DLD1 (cell line): ENCODE data around the gene UBASH3A.

Source experiments
- in situ Hi-C: cut with HindIII; loops from 2 replicates; pipeline ENCODE4 v1.10.0; 2017; ENCODE audit warnings: low sequenced_read_pairs

UBASH3A gene

GRCh38 chr21:42427809-42428419, 24.2 kb downstream of the UBASH3A start:
- in situ Hi-C loops, result loop anchor here (10.0 kb wide), 1 partner anchor 263 kb away; no protein-coding TSS in a partner anchor

- in situ Hi-C loops, result loop anchor here (10.0 kb wide), 1 partner anchor 264 kb away; no protein-coding TSS in a partner anchor
These were observed 25.3 kb downstream of the UBASH3A start for GRCh38 chr21:42429021-42429420.

GRCh38 chr21:42429856-42430255, 26.2 kb downstream of the UBASH3A start:
- in situ Hi-C loops, result loop anchor here (10.0 kb wide), 1 partner anchor 265 kb away; no protein-coding TSS in a partner anchor

- in situ Hi-C loops, result no loop called here
These were observed 26.8 kb downstream of the UBASH3A start for GRCh38 chr21:42430521-42430920.

GRCh38 chr21:42431196-42431595, 27.5 kb downstream of the UBASH3A start:
- in situ Hi-C loops, result no loop called here

GRCh38 chr21:42432695-42433094, 29.0 kb downstream of the UBASH3A start:
- in situ Hi-C loops, result no loop called here

- in situ Hi-C loops, result no loop called here
These were observed 30.3 kb downstream of the UBASH3A start for GRCh38 chr21:42433946-42434551.

- in situ Hi-C loops, result no loop called here
These were observed 31.2 kb downstream of the UBASH3A start for GRCh38 chr21:42434884-42435283.

- in situ Hi-C loops, result no loop called here
These were observed 31.7 kb downstream of the UBASH3A start for GRCh38 chr21:42435401-42435800.

- in situ Hi-C loops, result no loop called here
These were observed 32.1 kb downstream of the UBASH3A start for GRCh38 chr21:42435833-42436232.

- in situ Hi-C loops, result no loop called here
These were observed 33.2 kb downstream of the UBASH3A start for GRCh38 chr21:42436914-42437313.

GRCh38 chr21:42437786-42438185, 34.1 kb downstream of the UBASH3A start:
- in situ Hi-C loops, result no loop called here

GRCh38 chr21:42438316-42439205, 34.9 kb downstream of the UBASH3A start:
- in situ Hi-C loops, result no loop called here

- in situ Hi-C loops, result no loop called here
These were observed 35.8 kb downstream of the UBASH3A start for GRCh38 chr21:42439284-42440186.

GRCh38 chr21:42440187-42440792, 36.6 kb downstream of the UBASH3A start:
- in situ Hi-C loops, result no loop called here

GRCh38 chr21:42441963-42442362, 38.3 kb downstream of the UBASH3A start:
- in situ Hi-C loops, result no loop called here

- in situ Hi-C loops, result no loop called here
These were observed 39.6 kb downstream of the UBASH3A start for GRCh38 chr21:42443181-42443785.

- in situ Hi-C loops, result no loop called here
These were observed 40.4 kb downstream of the UBASH3A start for GRCh38 chr21:42443876-42444744.

GRCh38 chr21:42444745-42445059, 41.0 kb downstream of the UBASH3A start:
- in situ Hi-C loops, result no loop called here
